Loucy (cell line): ENCODE results near the gene CYP1B1.

Experiments
- CTCF ChIP-seq: fragments of 200-600 bp; sonication (generic); conservative IDR thresholded peaks from 2 replicates; pipeline ENCODE4 v1.5.1; 2014; ENCODE audit warnings: mild to moderate bottlenecking, antibody characterized with exemption, low read length
- EZH2phosphoT487 ChIP-seq: fragments of 200-600 bp; IDR thresholded peaks from 2 replicates; pipeline ENCODE4 v1.6.1; 2018; ENCODE audit warnings: antibody characterized with exemption, mild to moderate bottlenecking, moderate library complexity, borderline replicate concordance

GRCh38 chr2:38109732-38110181, 33.8 kb upstream of the CYP1B1 start:
- TF ChIP-seq CTCF (no peak), EZH2phosphoT487 (no peak)
